Measurements from ENCODE around the gene FGF3.

GRCh38 chr11:69828276-69828970 lies 9.2 kb upstream of the FGF3 start:
- TF ChIP-seq POLR2A (IDR thresholded peaks at IDR 0.05; ENCODE audit: low read depth) = no peak
- TF ChIP-seq CTCF (IDR thresholded peaks at IDR 0.05) = no peak
- TF ChIP-seq POLR2AphosphoS5 (IDR thresholded peaks at IDR 0.05) = no peak

Data from esophagus muscularis mucosa (tissue), 3 donors.